MG63 (cell line): ENCODE data around the gene TMEM30B. TPM values are rescaled to one million over a fixed set of nuclear protein-coding genes. Genes with fewer than 3 reads are reported as not detected.
A peak's percentile ranks its signal among the peaks of the same experiment; 100 is the strongest.
"Not testable (repeated sequence)": the region's sequence is repeated elsewhere in the genome, so short reads cannot be mapped to it uniquely, and the experiment has no call there.

Source experiments
- DNase-seq: peaks from one replicate; pipeline ENCODE4 v3.0.0-alpha.2; 2020
- H3K27me3 ChIP-seq: fragments of 250-450 bp; sonication (Bioruptor Pico); 2 replicates; pipeline ENCODE4 v1.5.1; 2020; ENCODE audit warnings: mild to moderate bottlenecking, moderate library complexity
- H3K36me3 ChIP-seq: fragments of 250-450 bp; sonication (Bioruptor Pico); 2 replicates; pipeline ENCODE4 v1.5.1; 2020; ENCODE audit warnings: mild to moderate bottlenecking, moderate library complexity
- H3K4me3 ChIP-seq: fragments of 250-450 bp; sonication (Bioruptor Pico); 2 replicates; pipeline ENCODE4 v1.5.1; 2020; ENCODE audit warnings: mild to moderate bottlenecking, moderate library complexity
- H3K9me3 ChIP-seq: fragments of 250-450 bp; sonication (Bioruptor Pico); 2 replicates; pipeline ENCODE4 v1.5.1; 2020; ENCODE audit warnings: mild to moderate bottlenecking, moderate library complexity
- total RNA-seq: library from RNA; depleted of rRNA; stranded (reverse); fragments of >200 nt; shearing (Covaris generic); gene quantifications from 2 replicates; pipeline ENCODE4 v1.2.3, GENCODE V29; 2014; ENCODE audit warnings: low replicate concordance; rRNA removed

Gene TMEM30B
- total RNA-seq = not detected in 2 replicates

GRCh38 chr14:61281186-61281947 lies at the start of gene TMEM30B:
Gene TMEM30B, minus strand, starts transcription at chr14:61281338. Its CDS starts 191 bp downstream, at chr14:61281147.
- no peak for DNase-seq
- Histone ChIP-seq H3K36me3 (no peaks in the 10 kb centered on the region), H3K27me3 (no peaks in the 10 kb centered on the region), H3K4me3 (no peak within 1 kb of the TSS), H3K9me3 (no peaks in the 10 kb centered on the region)

- Histone ChIP-seq H3K36me3 (no peaks in the 10 kb centered on the region), H3K9me3 (peaks cover 2% of the 10 kb centered on the region), H3K4me3 (no peak overlapping the region), H3K27me3 (no peaks in the 10 kb centered on the region)
- DNase-seq = no peak
Measured at GRCh38 chr14:61330511-61330910, 49.4 kb upstream of the TMEM30B start.

- no peak for DNase-seq
- H3K36me3 ChIP-seq = no peaks in the 10 kb centered on the region
- peaks cover 2% of the 10 kb centered on the region for H3K9me3 ChIP-seq
- no peak overlapping the region for H3K4me3 ChIP-seq
- no peaks in the 10 kb centered on the region for H3K27me3 ChIP-seq
Measured at GRCh38 chr14:61329478-61330051, 48.4 kb upstream of the TMEM30B start.

- Histone ChIP-seq H3K9me3 (peaks cover 2% of the 10 kb centered on the region), H3K36me3 (no peaks in the 10 kb centered on the region), H3K27me3 (no peaks in the 10 kb centered on the region), H3K4me3 (no peak overlapping the region)
- no peak for DNase-seq
Measured at GRCh38 chr14:61328626-61329262, 47.6 kb upstream of the TMEM30B start.

- peaks cover 2% of the 10 kb centered on the region for H3K9me3 ChIP-seq
- H3K36me3 ChIP-seq = no peaks in the 10 kb centered on the region
- no peak overlapping the region for H3K4me3 ChIP-seq
- no peaks in the 10 kb centered on the region for H3K27me3 ChIP-seq
- DNase-seq = peak; percentile 15
Measured at GRCh38 chr14:61326847-61327246, 45.7 kb upstream of the TMEM30B start.

GRCh38 chr14:61326146-61326545 lies 45.0 kb upstream of the TMEM30B start:
- Histone ChIP-seq H3K36me3 (no peaks in the 10 kb centered on the region), H3K9me3 (peaks cover 2% of the 10 kb centered on the region), H3K27me3 (no peaks in the 10 kb centered on the region), H3K4me3 (no peak overlapping the region)
- no peak for DNase-seq

GRCh38 chr14:61325166-61325565 lies 44.0 kb upstream of the TMEM30B start:
- no peak for DNase-seq
- Histone ChIP-seq H3K36me3 (no peaks in the 10 kb centered on the region), H3K9me3 (peaks cover 2% of the 10 kb centered on the region), H3K4me3 (no peak overlapping the region), H3K27me3 (no peaks in the 10 kb centered on the region)

GRCh38 chr14:61323970-61324369 lies 42.8 kb upstream of the TMEM30B start:
- DNase-seq = no peak
- no peaks in the 10 kb centered on the region for H3K27me3 ChIP-seq
- H3K36me3 ChIP-seq = no peaks in the 10 kb centered on the region
- H3K9me3 ChIP-seq = peaks cover 2% of the 10 kb centered on the region
- no peak overlapping the region for H3K4me3 ChIP-seq

GRCh38 chr14:61322799-61323290 lies 41.7 kb upstream of the TMEM30B start:
- Histone ChIP-seq H3K4me3 (peak overlapping the region; percentile 60), H3K27me3 (no peaks in the 10 kb centered on the region), H3K9me3 (peaks cover 2% of the 10 kb centered on the region), H3K36me3 (no peaks in the 10 kb centered on the region)
- DNase-seq = peak; percentile 9

- Histone ChIP-seq H3K27me3 (no peaks in the 10 kb centered on the region), H3K4me3 (peak overlapping the region; percentile 60), H3K36me3 (no peaks in the 10 kb centered on the region), H3K9me3 (peaks cover 2% of the 10 kb centered on the region)
- peak; percentile 32 for DNase-seq
Measured at GRCh38 chr14:61322011-61322798, 41.1 kb upstream of the TMEM30B start.

GRCh38 chr14:61321385-61322010 lies 40.4 kb upstream of the TMEM30B start, which contains the start of gene PRKCH:
Gene PRKCH, plus strand, starts transcription at chr14:61321579. Its CDS starts 523 bp downstream, at chr14:61322102.
- peak; percentile 71 for DNase-seq
- no peaks in the 10 kb centered on the region for H3K36me3 ChIP-seq
- peaks cover 2% of the 10 kb centered on the region for H3K9me3 ChIP-seq
- H3K27me3 ChIP-seq = no peaks in the 10 kb centered on the region
- H3K4me3 ChIP-seq = peak within 1 kb of the TSS; percentile 60

GRCh38 chr14:61320806-61321384 lies 39.8 kb upstream of the TMEM30B start:
- Histone ChIP-seq H3K9me3 (no peaks in the 10 kb centered on the region; the same call in none of the 2 replicates), H3K27me3 (no peaks in the 10 kb centered on the region), H3K36me3 (no peaks in the 10 kb centered on the region), H3K4me3 (peak overlapping the region; percentile 60)
- DNase-seq = no peak

- not testable (repeated sequence) for DNase-seq, H3K27me3 ChIP-seq, H3K9me3 ChIP-seq
Measured at GRCh38 chr14:61320170-61320569, 39.0 kb upstream of the TMEM30B start.

GRCh38 chr14:61319706-61320105 lies 38.6 kb upstream of the TMEM30B start:
- H3K36me3 ChIP-seq = no peaks in the 10 kb centered on the region
- H3K27me3 ChIP-seq = no peaks in the 10 kb centered on the region
- no peak for DNase-seq
- H3K9me3 ChIP-seq = no peaks in the 10 kb centered on the region
- no peak overlapping the region for H3K4me3 ChIP-seq

More at GRCh38 chr14:61320170-61320569, 39.0 kb upstream of the TMEM30B start:
- not testable (repeated sequence) for H3K4me3 ChIP-seq, H3K36me3 ChIP-seq

- H3K36me3 ChIP-seq = no peaks in the 10 kb centered on the region
- no peaks in the 10 kb centered on the region for H3K27me3 ChIP-seq
Measured at GRCh38 chr14:61319086-61319485, 37.9 kb upstream of the TMEM30B start.

GRCh38 chr14:61315313-61315712 lies 34.2 kb upstream of the TMEM30B start:
- Histone ChIP-seq H3K9me3 (no peaks in the 10 kb centered on the region; the same call in 1 of the 2 replicates), H3K4me3 (no peak overlapping the region), H3K27me3 (no peaks in the 10 kb centered on the region), H3K36me3 (no peaks in the 10 kb centered on the region)
- DNase-seq = no peak

More at GRCh38 chr14:61319086-61319485, 37.9 kb upstream of the TMEM30B start:
- Histone ChIP-seq H3K9me3 (no peaks in the 10 kb centered on the region), H3K4me3 (no peak overlapping the region)
- no peak for DNase-seq
